ENCODE measurements around the gene PTPRM.

Gene PTPRM

GRCh38 chr18:8006979-8007378 is 439.9 kb downstream of the PTPRM start:
- Histone ChIP-seq H2AFZ (ENCODE audit: low read depth, low read length) (no peak overlapping the region), H3K18ac (ENCODE audit: low read depth in 1 of 2, low read length in 2 of 2) (no peak overlapping the region)
- WGBS, result 83% methylated on average over 1 of the region's 3 CpGs

GRCh38 chr18:8008033-8008432 is 440.9 kb downstream of the PTPRM start:
- no peak overlapping the region for H3K18ac ChIP-seq (ENCODE audit: low read depth in 1 of 2, low read length in 2 of 2)
- H3K36me3 ChIP-seq (ENCODE audit: control insufficient read depth in 1 of 2, insufficient read depth in 2 of 2, low read depth in 1 of 2, low read length in 2 of 2), result peaks cover 0 to 4% of the 10 kb centered on the region in 2 experiments
- no peaks in the 10 kb centered on the region for H3K9me3 ChIP-seq (ENCODE audit: control insufficient read depth, low read length)
- peaks cover 32% of the 10 kb centered on the region for H3K79me1 ChIP-seq (replicated peaks; ENCODE audit: low read length, poor library complexity, severe bottlenecking)
- 100% methylated on average over 1 of the region's 4 CpGs for WGBS
- no peaks in the 10 kb centered on the region for H3K4me1 ChIP-seq (ENCODE audit: control insufficient read depth, insufficient read depth, low read depth, low read length)
- no peak overlapping the region for H3K9ac ChIP-seq (ENCODE audit: low read length)
- H2BK15ac ChIP-seq (ENCODE audit: low read depth, poor library complexity, severe bottlenecking), result no peak overlapping the region
- H4K91ac ChIP-seq (ENCODE audit: low read length), result no peak overlapping the region
- H2BK5ac ChIP-seq (ENCODE audit: low read depth, low read length, poor library complexity, severe bottlenecking), result no peak overlapping the region
- no peaks in the 10 kb centered on the region for H3K27me3 ChIP-seq (ENCODE audit: control insufficient read depth in 1 of 2, insufficient read depth in 1 of 2, low read length in 2 of 2)
- no peak overlapping the region for H3K27ac ChIP-seq (ENCODE audit: low read length, poor library complexity, severe bottlenecking)
- H3K4me2 ChIP-seq (ENCODE audit: low read length, poor library complexity, severe bottlenecking), result no peak overlapping the region
- H2BK120ac ChIP-seq (ENCODE audit: low read depth, low read length), result no peak overlapping the region
- H3K4ac ChIP-seq (ENCODE audit: low read depth in 1 of 2, low read length in 2 of 2), result no peak overlapping the region
- no peak overlapping the region for H4K8ac ChIP-seq (ENCODE audit: low read length)
- peak overlapping the region in 1 of 2 experiments; percentile 26 for H3K14ac ChIP-seq (ENCODE audit: low read length in 2 of 2)
- H3K23ac ChIP-seq (ENCODE audit: low read length in 2 of 2), result no peak overlapping the region
- H2AK5ac ChIP-seq (ENCODE audit: low read length, severe bottlenecking), result no peak overlapping the region
- no peak overlapping the region for H3K4me3 ChIP-seq (ENCODE audit: insufficient read depth in 1 of 2, low read depth in 1 of 2, low read length in 2 of 2)
- no peak overlapping the region for H2AFZ ChIP-seq (ENCODE audit: low read depth, low read length)
- no peak overlapping the region for H2BK12ac ChIP-seq (ENCODE audit: low read length in 2 of 2)
- no peak for DNase-seq

More at GRCh38 chr18:8006979-8007378, 439.9 kb downstream of the PTPRM start:
- H4K91ac ChIP-seq (ENCODE audit: low read length), result no peak overlapping the region
- no peak overlapping the region for H2BK15ac ChIP-seq (ENCODE audit: low read depth, poor library complexity, severe bottlenecking)
- no peak overlapping the region for H4K8ac ChIP-seq (ENCODE audit: low read length)
- no peak overlapping the region for H2BK120ac ChIP-seq (ENCODE audit: low read depth, low read length)
- H3K27me3 ChIP-seq (ENCODE audit: control insufficient read depth in 1 of 2, insufficient read depth in 1 of 2, low read length in 2 of 2), result no peaks in the 10 kb centered on the region
- H3K27ac ChIP-seq (ENCODE audit: low read length, poor library complexity, severe bottlenecking), result no peak overlapping the region
- peaks cover 38% of the 10 kb centered on the region for H3K79me1 ChIP-seq (replicated peaks; ENCODE audit: low read length, poor library complexity, severe bottlenecking)
- H3K36me3 ChIP-seq (ENCODE audit: control insufficient read depth in 1 of 2, insufficient read depth in 2 of 2, low read depth in 1 of 2, low read length in 2 of 2), result no peaks in the 10 kb centered on the region
- no peak overlapping the region for H2BK5ac ChIP-seq (ENCODE audit: low read depth, low read length, poor library complexity, severe bottlenecking)
- no peak overlapping the region for H2AK5ac ChIP-seq (ENCODE audit: low read length, severe bottlenecking)
- H3K9me3 ChIP-seq (ENCODE audit: control insufficient read depth, low read length), result no peaks in the 10 kb centered on the region
- no peak overlapping the region for H3K4me2 ChIP-seq (ENCODE audit: low read length, poor library complexity, severe bottlenecking)
- H3K23ac ChIP-seq (ENCODE audit: low read length in 2 of 2), result no peak overlapping the region
- H3K4me1 ChIP-seq (ENCODE audit: control insufficient read depth, insufficient read depth, low read depth, low read length), result no peaks in the 10 kb centered on the region
- H2BK12ac ChIP-seq (ENCODE audit: low read length in 2 of 2), result no peak overlapping the region
- no peak overlapping the region for H3K14ac ChIP-seq (ENCODE audit: low read length in 2 of 2)
- H3K4me3 ChIP-seq (ENCODE audit: insufficient read depth in 1 of 2, low read depth in 1 of 2, low read length in 2 of 2), result no peak overlapping the region
- no peak overlapping the region for H3K4ac ChIP-seq (ENCODE audit: low read depth in 1 of 2, low read length in 2 of 2)
- no peak overlapping the region for H3K9ac ChIP-seq (ENCODE audit: low read length)
- no peak for DNase-seq

DNA sequence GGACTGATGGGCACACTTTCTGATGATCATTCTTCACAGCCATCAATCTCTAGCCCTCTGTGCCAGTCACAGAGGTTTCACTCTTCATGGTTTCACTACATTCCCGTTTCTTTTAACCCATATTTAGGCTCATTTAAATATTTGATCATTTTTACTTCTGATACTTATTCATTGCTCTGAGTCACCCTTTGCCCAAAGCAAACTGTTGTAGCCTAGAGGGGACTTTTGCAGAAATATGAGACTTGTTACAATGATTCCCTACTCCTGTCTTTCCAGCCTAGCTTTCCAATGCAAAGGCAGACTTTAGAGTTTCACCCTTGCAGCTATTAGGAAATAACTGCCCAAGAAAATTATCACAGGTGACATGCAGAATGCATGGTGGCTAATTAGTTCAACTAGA is 444.2 kb downstream of the PTPRM start:
- 83% methylated on average over 1 of the region's 1 CpG for WGBS
- Histone ChIP-seq H3K27me3 (ENCODE audit: control insufficient read depth in 1 of 2, insufficient read depth in 1 of 2, low read length in 2 of 2) (no peaks in the 10 kb centered on the region), H3K4ac (ENCODE audit: low read depth in 1 of 2, low read length in 2 of 2) (no peak overlapping the region), H3K79me1 (replicated peaks; ENCODE audit: low read length, poor library complexity, severe bottlenecking) (peaks cover 25% of the 10 kb centered on the region), H3K4me3 (ENCODE audit: insufficient read depth in 1 of 2, low read depth in 1 of 2, low read length in 2 of 2) (no peak overlapping the region), H4K8ac (ENCODE audit: low read length) (no peak overlapping the region), H2AK5ac (ENCODE audit: low read length, severe bottlenecking) (no peak overlapping the region), H3K4me2 (ENCODE audit: low read length, poor library complexity, severe bottlenecking) (no peak overlapping the region), H4K91ac (ENCODE audit: low read length) (no peak overlapping the region), H2BK5ac (ENCODE audit: low read depth, low read length, poor library complexity, severe bottlenecking) (no peak overlapping the region), H3K9me3 (ENCODE audit: control insufficient read depth, low read length) (no peaks in the 10 kb centered on the region), H3K18ac (ENCODE audit: low read depth in 1 of 2, low read length in 2 of 2) (no peak overlapping the region), H3K4me1 (ENCODE audit: control insufficient read depth, insufficient read depth, low read depth, low read length) (no peaks in the 10 kb centered on the region), H3K14ac (ENCODE audit: low read length in 2 of 2) (no peak overlapping the region), H3K27ac (ENCODE audit: low read length, poor library complexity, severe bottlenecking) (no peak overlapping the region), H3K36me3 (ENCODE audit: control insufficient read depth in 1 of 2, insufficient read depth in 2 of 2, low read depth in 1 of 2, low read length in 2 of 2) (peaks cover 0 to 4% of the 10 kb centered on the region in 2 experiments), H3K9ac (ENCODE audit: low read length) (no peak overlapping the region), H2AFZ (ENCODE audit: low read depth, low read length) (no peak overlapping the region), H2BK12ac (ENCODE audit: low read length in 2 of 2) (no peak overlapping the region), H2BK120ac (ENCODE audit: low read depth, low read length) (no peak overlapping the region), H2BK15ac (ENCODE audit: low read depth, poor library complexity, severe bottlenecking) (no peak overlapping the region), H3K23ac (ENCODE audit: low read length in 2 of 2) (no peak overlapping the region)
- DNase-seq, result no peak

GRCh38 chr18:8011906-8012305 is 444.8 kb downstream of the PTPRM start:
- no peak overlapping the region for H4K8ac ChIP-seq (ENCODE audit: low read length)
- no peak overlapping the region for H3K4me3 ChIP-seq (ENCODE audit: insufficient read depth in 1 of 2, low read depth in 1 of 2, low read length in 2 of 2)
- no peak overlapping the region for H2BK120ac ChIP-seq (ENCODE audit: low read depth, low read length)
- H2BK5ac ChIP-seq (ENCODE audit: low read depth, low read length, poor library complexity, severe bottlenecking), result no peak overlapping the region
- H2BK15ac ChIP-seq (ENCODE audit: low read depth, poor library complexity, severe bottlenecking), result no peak overlapping the region
- no peaks in the 10 kb centered on the region for H3K4me1 ChIP-seq (ENCODE audit: control insufficient read depth, insufficient read depth, low read depth, low read length)
- no peak overlapping the region for H3K4me2 ChIP-seq (ENCODE audit: low read length, poor library complexity, severe bottlenecking)
- H3K18ac ChIP-seq (ENCODE audit: low read depth in 1 of 2, low read length in 2 of 2), result no peak overlapping the region
- 81% methylated on average over 3 of the region's 4 CpGs for WGBS
- no peak overlapping the region for H2AFZ ChIP-seq (ENCODE audit: low read depth, low read length)
- no peak overlapping the region for H3K27ac ChIP-seq (ENCODE audit: low read length, poor library complexity, severe bottlenecking)
- no peaks in the 10 kb centered on the region for H3K9me3 ChIP-seq (ENCODE audit: control insufficient read depth, low read length)
- H3K9ac ChIP-seq (ENCODE audit: low read length), result no peak overlapping the region
- no peak overlapping the region for H2AK5ac ChIP-seq (ENCODE audit: low read length, severe bottlenecking)
- H3K36me3 ChIP-seq (ENCODE audit: control insufficient read depth in 1 of 2, insufficient read depth in 2 of 2, low read depth in 1 of 2, low read length in 2 of 2), result peaks cover 0 to 4% of the 10 kb centered on the region in 2 experiments
- H3K79me1 ChIP-seq (replicated peaks; ENCODE audit: low read length, poor library complexity, severe bottlenecking), result peaks cover 23% of the 10 kb centered on the region
- no peak overlapping the region for H4K91ac ChIP-seq (ENCODE audit: low read length)
- no peak overlapping the region for H2BK12ac ChIP-seq (ENCODE audit: low read length in 2 of 2)
- no peak for DNase-seq
- H3K23ac ChIP-seq (ENCODE audit: low read length in 2 of 2), result no peak overlapping the region
- H3K27me3 ChIP-seq (ENCODE audit: control insufficient read depth in 1 of 2, insufficient read depth in 1 of 2, low read length in 2 of 2), result no peaks in the 10 kb centered on the region
- no peak overlapping the region for H3K14ac ChIP-seq (ENCODE audit: low read length in 2 of 2)
- no peak overlapping the region for H3K4ac ChIP-seq (ENCODE audit: low read depth in 1 of 2, low read length in 2 of 2)

All from mesenchymal stem cell (in vitro differentiated cells and primary cell).